HEK293 (cell line): ENCODE results near the gene GRM3.

Source experiments
- TSHZ1 ChIP-seq: fragments of 450-650 bp; formaldehyde crosslinking; IDR thresholded peaks from 2 replicates; pipeline ENCODE4 v1.5.1; 2016; ENCODE audit warnings: missing biosample characterization, missing genetic modification characterization, borderline replicate concordance
- ZBTB10 ChIP-seq: fragments of 450-650 bp; formaldehyde crosslinking; IDR thresholded peaks from 2 replicates; pipeline ENCODE4 v1.5.1; 2016; ENCODE audit warnings: missing biosample characterization, missing genetic modification characterization
- ZNF140 ChIP-seq: fragments of 450-650 bp; formaldehyde crosslinking; IDR thresholded peaks from 2 replicates; pipeline ENCODE4 v1.5.1; 2016; ENCODE audit warnings: missing biosample characterization, missing genetic modification characterization
- ZNF350 ChIP-seq: fragments of 450-650 bp; formaldehyde crosslinking; IDR thresholded peaks from 2 replicates; pipeline ENCODE4 v1.5.0; 2017; ENCODE audit warnings: missing biosample characterization, mild to moderate bottlenecking, missing genetic modification characterization
- ZNF514 ChIP-seq: fragments of 450-650 bp; formaldehyde crosslinking; IDR thresholded peaks from 2 replicates; pipeline ENCODE4 v1.5.1; 2016; ENCODE audit warnings: missing biosample characterization, missing genetic modification characterization

Gene GRM3

DNA sequence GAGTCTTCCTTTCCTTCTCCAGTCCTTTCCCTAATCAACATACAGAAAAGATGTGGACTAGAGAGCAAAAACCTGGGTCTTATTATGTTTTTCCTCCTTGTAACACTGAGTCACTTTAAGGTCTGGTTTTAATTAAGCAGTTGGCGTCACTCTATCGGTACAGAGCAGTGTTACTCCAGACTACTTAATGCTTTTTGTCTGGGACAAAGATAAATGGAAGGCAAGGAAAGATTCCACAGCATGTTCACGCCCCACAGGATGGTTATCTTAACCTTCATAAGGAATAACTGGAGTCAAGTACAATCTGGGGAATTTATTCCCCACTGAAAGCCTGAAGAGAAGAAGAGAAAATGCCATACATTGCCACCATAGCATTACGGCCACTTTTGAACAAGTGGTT is 270.0 kb downstream of the GRM3 start (continued):
- TF ChIP-seq ZBTB10 (no peak), TSHZ1 (tag by site-specific recombination) (no peak), ZNF350 (tag by site-specific recombination) (no peak), ZNF140 (tag by site-specific recombination) (no peak), ZNF514 (tag by site-specific recombination) (no peak)
